Nephron progenitor cell (in vitro differentiated cells): Measurements from ENCODE around the gene TRAF1.
A peak's percentile ranks its signal among the peaks of the same experiment; 100 is the strongest.

Source experiments
- DNase-seq: peaks from one replicate; pipeline ENCODE4 v3.0.0; 2021
- H3K27ac Mint-ChIP-seq: 2 replicates; pipeline ENCODE4 v1.8.0; 2021; ENCODE audit warnings: mild to moderate bottlenecking, moderate library complexity, mixed read lengths
- H3K27me3 Mint-ChIP-seq: 2 replicates; pipeline ENCODE4 v1.8.0; 2021; ENCODE audit warnings: mild to moderate bottlenecking, low read depth, mixed read lengths; ENCODE audit not compliant: poor library complexity
- H3K36me3 Mint-ChIP-seq: 2 replicates; pipeline ENCODE4 v1.8.0; 2021; ENCODE audit warnings: low read depth, mixed read lengths
- H3K4me1 Mint-ChIP-seq: 2 replicates; pipeline ENCODE4 v1.8.0; 2021; ENCODE audit warnings: mixed read lengths
- H3K4me3 Mint-ChIP-seq: 2 replicates; pipeline ENCODE4 v1.8.0; 2021; ENCODE audit warnings: mild to moderate bottlenecking, moderate library complexity, mixed read lengths
- H3K9me3 Mint-ChIP-seq: 2 replicates; pipeline ENCODE4 v1.8.0; 2021; ENCODE audit warnings: mild to moderate bottlenecking, moderate library complexity, mixed read lengths
- TF ChIP-seq, protein P1 (sequence below): fragments of 200-600 bp; sonication (generic); IDR thresholded peaks from 2 replicates; pipeline ENCODE4 v1.5.0; 2021; ENCODE audit warnings: antibody characterized with exemption

The TRAF1 gene

DNA sequence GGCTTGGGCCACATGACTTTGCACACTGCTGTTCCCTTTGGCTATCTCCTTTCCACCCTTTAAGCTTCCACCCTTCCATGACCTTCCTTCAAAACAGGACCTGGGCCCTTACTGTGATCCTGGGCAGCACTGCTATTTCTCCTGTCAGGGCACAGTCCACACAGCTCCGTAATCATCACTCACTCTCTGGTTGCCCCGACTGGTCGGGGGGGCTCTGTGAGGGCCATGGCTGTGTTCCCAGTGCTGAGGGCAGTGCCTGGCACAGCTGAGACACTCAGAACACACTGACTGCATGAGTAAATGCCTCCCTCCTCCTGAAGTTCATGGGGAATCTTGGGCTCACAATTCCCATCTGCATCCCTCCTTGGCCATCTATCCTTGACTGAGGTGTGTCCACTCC, 12.2 kb downstream of the TRAF1 start:
- Mint-ChIP-seq H3K27me3 (peaks cover 5% of the 10 kb centered on the region), H3K36me3 (peaks cover 6% of the 10 kb centered on the region), H3K4me3 (no peak overlapping the region), H3K9me3 (no peaks in the 10 kb centered on the region), H3K4me1 (peaks cover 51% of the 10 kb centered on the region), H3K27ac (no peak overlapping the region)
- no peak for DNase-seq
- TF ChIP-seq, protein P1, sequence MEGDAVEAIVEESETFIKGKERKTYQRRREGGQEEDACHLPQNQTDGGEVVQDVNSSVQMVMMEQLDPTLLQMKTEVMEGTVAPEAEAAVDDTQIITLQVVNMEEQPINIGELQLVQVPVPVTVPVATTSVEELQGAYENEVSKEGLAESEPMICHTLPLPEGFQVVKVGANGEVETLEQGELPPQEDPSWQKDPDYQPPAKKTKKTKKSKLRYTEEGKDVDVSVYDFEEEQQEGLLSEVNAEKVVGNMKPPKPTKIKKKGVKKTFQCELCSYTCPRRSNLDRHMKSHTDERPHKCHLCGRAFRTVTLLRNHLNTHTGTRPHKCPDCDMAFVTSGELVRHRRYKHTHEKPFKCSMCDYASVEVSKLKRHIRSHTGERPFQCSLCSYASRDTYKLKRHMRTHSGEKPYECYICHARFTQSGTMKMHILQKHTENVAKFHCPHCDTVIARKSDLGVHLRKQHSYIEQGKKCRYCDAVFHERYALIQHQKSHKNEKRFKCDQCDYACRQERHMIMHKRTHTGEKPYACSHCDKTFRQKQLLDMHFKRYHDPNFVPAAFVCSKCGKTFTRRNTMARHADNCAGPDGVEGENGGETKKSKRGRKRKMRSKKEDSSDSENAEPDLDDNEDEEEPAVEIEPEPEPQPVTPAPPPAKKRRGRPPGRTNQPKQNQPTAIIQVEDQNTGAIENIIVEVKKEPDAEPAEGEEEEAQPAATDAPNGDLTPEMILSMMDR, result no peak

GRCh38 chr9:120913647-120914264, 12.8 kb downstream of the TRAF1 start:
- Mint-ChIP-seq H3K36me3 (peaks cover 6% of the 10 kb centered on the region), H3K27ac (no peak overlapping the region), H3K27me3 (peaks cover 11% of the 10 kb centered on the region), H3K9me3 (no peaks in the 10 kb centered on the region), H3K4me1 (peaks cover 46% of the 10 kb centered on the region), H3K4me3 (no peak overlapping the region)
- TF ChIP-seq, protein P1, result no peak
- peak; percentile 73 for DNase-seq

DNA sequence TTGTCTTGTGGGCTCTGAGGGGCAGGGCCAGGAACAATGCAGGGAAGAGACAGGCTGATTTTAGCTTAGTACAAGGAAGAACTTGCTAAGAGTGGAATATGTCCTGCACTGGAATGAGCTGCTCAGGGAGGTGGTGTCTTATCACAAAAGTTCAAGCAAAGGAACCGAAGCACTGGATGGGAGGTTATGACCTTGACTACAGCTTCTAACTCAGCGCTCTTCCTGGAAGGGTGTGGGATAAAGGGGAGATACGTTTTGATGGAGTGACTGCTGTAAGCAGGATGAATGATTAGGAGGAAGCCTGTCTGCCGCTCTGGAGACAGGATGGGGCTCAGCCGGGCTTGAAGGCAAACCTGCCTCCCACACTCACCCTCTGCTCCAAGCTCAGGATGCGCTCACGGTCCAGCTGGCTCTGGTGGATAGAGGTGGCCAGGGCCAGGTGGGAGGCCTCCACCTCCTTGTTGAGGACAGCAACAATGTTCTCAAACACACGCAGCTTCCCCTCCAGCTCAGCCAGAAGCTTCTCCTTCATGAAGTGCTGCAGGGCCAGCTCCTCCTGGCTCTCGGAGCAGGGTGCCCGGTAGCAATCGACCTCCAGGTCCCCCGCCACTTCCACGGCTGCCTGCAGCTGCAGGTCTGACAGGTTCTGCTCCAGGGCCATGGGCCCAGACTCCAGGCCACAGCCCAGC, 13.5 kb downstream of the TRAF1 start:
- TF ChIP-seq, protein P1, result no peak
- H3K36me3 Mint-ChIP-seq, result peaks cover 6% of the 10 kb centered on the region
- H3K4me3 Mint-ChIP-seq, result no peak overlapping the region
- peaks cover 42% of the 10 kb centered on the region for H3K4me1 Mint-ChIP-seq
- peak overlapping the region; percentile 23 for H3K27ac Mint-ChIP-seq
- H3K27me3 Mint-ChIP-seq, result peaks cover 11% of the 10 kb centered on the region
- no peaks in the 10 kb centered on the region for H3K9me3 Mint-ChIP-seq
- DNase-seq, result no peak

DNA sequence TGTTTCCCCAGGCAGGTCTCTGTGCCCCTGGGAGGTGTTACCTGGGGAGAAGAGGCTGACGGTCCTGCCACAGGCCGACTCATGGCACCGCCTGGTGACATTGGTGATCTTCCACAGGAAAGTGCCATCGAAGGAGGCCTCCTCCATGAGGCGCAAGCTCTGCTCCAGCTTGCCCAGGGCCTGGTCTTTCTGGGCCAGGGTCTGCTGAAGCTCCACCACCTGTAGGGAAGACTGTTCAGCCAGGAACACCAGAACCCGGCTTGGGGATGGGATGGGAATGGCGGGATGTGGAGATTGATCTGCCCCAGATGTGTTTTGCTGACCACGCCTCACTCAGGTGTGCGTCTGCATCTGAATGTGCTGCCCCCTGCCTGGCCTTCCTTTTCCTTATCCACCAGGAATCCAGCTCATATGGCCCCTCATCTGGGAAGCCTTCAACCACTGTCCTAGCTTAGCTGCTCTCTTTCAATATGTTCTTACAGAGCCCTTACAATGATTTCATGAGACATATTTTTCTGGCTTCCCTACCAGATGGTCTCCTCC, 15.2 kb downstream of the TRAF1 start:
- peaks cover 37% of the 10 kb centered on the region for H3K4me1 Mint-ChIP-seq

GRCh38 chr9:120910643-120911042, 16.0 kb downstream of the TRAF1 start:
- Mint-ChIP-seq H3K9me3 (no peaks in the 10 kb centered on the region), H3K27me3 (peaks cover 11% of the 10 kb centered on the region), H3K27ac (no peak overlapping the region), H3K36me3 (no peaks in the 10 kb centered on the region), H3K4me1 (peaks cover 31% of the 10 kb centered on the region), H3K4me3 (no peak overlapping the region)
- TF ChIP-seq, protein P1, result no peak
- no peak for DNase-seq

More for the DNA sequence above, 15.2 kb downstream of the TRAF1 start:
- Mint-ChIP-seq H3K9me3 (no peaks in the 10 kb centered on the region), H3K36me3 (no peaks in the 10 kb centered on the region), H3K27me3 (peaks cover 11% of the 10 kb centered on the region), H3K27ac (no peak overlapping the region), H3K4me3 (no peak overlapping the region)
- DNase-seq, result no peak
- TF ChIP-seq, protein P1, result no peak
